HG02759 (cell line): ENCODE measurements around the gene DKK2.

Experiments used
- ATAC-seq: cut with Tn5 transposase; IDR thresholded peaks from one replicate; pipeline ENCODE4 v1.9.1; 2021; ENCODE audit warnings: mild to moderate bottlenecking, moderate library complexity; ENCODE audit not compliant: unreplicated experiment

DKK2 gene

GRCh38 chr4:107035819-107036583 is at the start of gene DKK2:
TSS of gene DKK2 (minus strand) at chr4:107036313. CDS start at chr4:107035591, 722 bp downstream.
- ATAC-seq: peak; percentile 32

GRCh38 chr4:107077192-107077591 is 41.1 kb upstream of the DKK2 start:
- ATAC-seq: no peak

GRCh38 chr4:107072836-107073736 is 37.0 kb upstream of the DKK2 start:
- no peak for ATAC-seq

- ATAC-seq: no peak
Observed at GRCh38 chr4:107071108-107071507, 35.0 kb upstream of the DKK2 start.

GRCh38 chr4:107069049-107069448 is 32.9 kb upstream of the DKK2 start:
- no peak for ATAC-seq

GRCh38 chr4:107068116-107068515 is 32.0 kb upstream of the DKK2 start:
- no peak for ATAC-seq

- ATAC-seq: no peak
Observed at GRCh38 chr4:107066621-107067020, 30.5 kb upstream of the DKK2 start.

GRCh38 chr4:107065201-107065600 is 29.1 kb upstream of the DKK2 start:
- ATAC-seq: no peak

GRCh38 chr4:107060388-107060787 is 24.3 kb upstream of the DKK2 start:
- ATAC-seq: no peak

- no peak for ATAC-seq
Observed at GRCh38 chr4:107058828-107059227, 22.7 kb upstream of the DKK2 start.

- no peak for ATAC-seq
Observed at GRCh38 chr4:107050525-107051135, 14.5 kb upstream of the DKK2 start.

- no peak for ATAC-seq
Observed at GRCh38 chr4:107046261-107046660, 10.1 kb upstream of the DKK2 start.

GRCh38 chr4:107044170-107044569 is 8.1 kb upstream of the DKK2 start:
- no peak for ATAC-seq

- ATAC-seq: no peak
Observed at GRCh38 chr4:107037199-107037584, 1.1 kb upstream of the DKK2 start.

- ATAC-seq: no peak
Observed at GRCh38 chr4:107036584-107037198, 578 bp upstream of the DKK2 start.

GRCh38 chr4:107034996-107035818 is 906 bp downstream of the DKK2 start:
- peak; percentile 17 for ATAC-seq

GRCh38 chr4:107034091-107034995 is 1.8 kb downstream of the DKK2 start:
- ATAC-seq: no peak

GRCh38 chr4:107027379-107027778 is 8.7 kb downstream of the DKK2 start:
- no peak for ATAC-seq

GRCh38 chr4:107018344-107018735 is 17.8 kb downstream of the DKK2 start:
- no peak for ATAC-seq
